Common myeloid progenitor, CD34-positive (primary cell): ENCODE measurements around the gene PTGES2.
"Not testable (repeated sequence)": the region's sequence is repeated elsewhere in the genome, so short reads cannot be mapped to it uniquely, and the experiment has no call there.

Source experiments
- CTCF ChIA-PET: fragments of 350-600 bp; sonication (Branson Sonifier 250); formaldehyde crosslinking; loops from one replicate; lab custom pipeline; 2021; ENCODE audit warnings: antibody characterized with exemption; lab: Charles Lee
- POLR2A ChIA-PET: fragments of 350-600 bp; sonication (Branson Sonifier 250); formaldehyde crosslinking; loops from one replicate; lab custom pipeline; 2021; ENCODE audit warnings: antibody characterized with exemption; lab: Charles Lee
- DNase-seq, 3 donors: peaks; one replicate each; pipeline versions ENCODE4 v3.0.0 to v3.0.0-alpha.2; 2013
- H3K27ac ChIP-seq, 2 experiments: 1 replicate in 1 of 2; 2 replicates in 1 of 2; pipeline ENCODE4 v1.7.0; 2013; ENCODE audit warnings: inconsistent platforms in 2 of 2, low read length in 2 of 2, mild to moderate bottlenecking in 2 of 2, low read depth in 1 of 2, moderate library complexity in 1 of 2; ENCODE audit not compliant: severe bottlenecking in 2 of 2, insufficient read depth in 1 of 2, poor library complexity in 1 of 2
- H3K27me3 ChIP-seq, 5 experiments: replicated peaks in 2 of 5; 1 replicate in 3 of 5; 2 replicates in 2 of 5; pipeline versions ENCODE4 v1.6.1 to v1.7.0; 2013; ENCODE audit warnings: low read length in 4 of 5, mild to moderate bottlenecking in 2 of 5, moderate library complexity in 2 of 5, inconsistent platforms in 1 of 5; ENCODE audit not compliant: insufficient read depth in 5 of 5, control insufficient read depth in 4 of 5
- H3K36me3 ChIP-seq, 4 experiments: 1 replicate in 2 of 4; 2 replicates in 2 of 4; pipeline versions ENCODE4 v1.6.1 to v1.7.0; 2013; ENCODE audit warnings: low read length in 3 of 4, control low read depth in 1 of 4, mild to moderate bottlenecking in 1 of 4; ENCODE audit not compliant: control insufficient read depth in 4 of 4, insufficient read depth in 4 of 4
- H3K4me1 ChIP-seq, 4 experiments: 1 replicate in 3 of 4; 2 replicates in 1 of 4; pipeline versions ENCODE4 v1.6.1 to v1.7.1; 2013; ENCODE audit warnings: low read length in 3 of 4, mild to moderate bottlenecking in 3 of 4, control low read depth in 1 of 4, inconsistent platforms in 1 of 4, moderate library complexity in 1 of 4; ENCODE audit not compliant: control insufficient read depth in 4 of 4, insufficient read depth in 4 of 4; ENCODE audit errors: control extremely low read depth in 1 of 4
- H3K4me3 ChIP-seq, 7 experiments: 1 replicate in 4 of 7; 2 replicates in 3 of 7; pipeline versions ENCODE4 v1.5.1 to v1.7.0; 2013; ENCODE audit warnings: mild to moderate bottlenecking in 7 of 7, low read length in 6 of 7, moderate library complexity in 6 of 7, inconsistent platforms in 2 of 7, low read depth in 2 of 7, control low read depth in 1 of 7; ENCODE audit not compliant: insufficient read depth in 4 of 7, control insufficient read depth in 1 of 7; ENCODE audit errors: extremely low read depth in 1 of 7
- H3K9me3 ChIP-seq, 5 experiments: 1 replicate in 4 of 5; 2 replicates in 1 of 5; pipeline versions ENCODE4 v1.6.1 to v1.7.1; 2013; ENCODE audit warnings: low read length in 4 of 5, mild to moderate bottlenecking in 2 of 5, inconsistent platforms in 1 of 5, low read depth in 1 of 5, moderate library complexity in 1 of 5; ENCODE audit not compliant: control insufficient read depth in 4 of 5, insufficient read depth in 2 of 5; ENCODE audit errors: control extremely low read depth in 1 of 5
- WGBS: methylation state at CpG from one replicate; pipeline ENCODE4 v1.1.5; 2013; ENCODE audit not compliant: insufficient coverage; 5-methylcytosine and 5-hydroxymethylcytosine counted together

PTGES2 gene

DNA sequence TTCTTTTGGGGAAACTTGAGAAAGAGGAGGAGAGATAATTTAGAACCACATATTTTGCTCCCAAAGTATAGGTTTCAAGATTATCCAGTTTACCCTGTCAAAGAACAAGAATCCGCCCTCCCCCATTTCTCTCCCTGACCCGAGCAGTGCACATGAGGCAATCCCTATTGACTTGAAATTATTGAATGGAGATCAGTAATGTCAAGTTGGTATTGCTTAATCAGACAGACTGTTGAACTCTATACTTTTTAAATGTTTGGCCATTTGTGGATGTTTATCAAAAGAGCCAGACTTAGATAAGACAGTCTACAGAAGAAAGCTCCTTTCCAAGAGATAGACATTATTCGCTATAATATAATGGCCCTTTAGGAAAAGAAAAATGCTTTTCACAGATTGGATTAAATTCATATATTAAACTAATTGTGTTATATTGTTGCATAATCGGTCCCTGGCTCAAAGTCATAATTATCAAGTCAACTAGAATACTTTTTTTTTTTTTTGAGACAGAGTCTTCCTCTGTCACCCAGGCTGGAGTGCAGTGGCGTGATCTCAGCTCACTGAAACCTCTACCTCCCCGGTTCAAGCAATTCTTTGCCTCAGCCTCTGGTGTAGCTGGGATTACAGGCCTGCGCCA, 54.2 kb downstream of the PTGES2 start:
- CTCF ChIA-PET = interaction anchor here (1.2 to 3.1 kb wide), 9 partner anchors 8 to 131 kb away, joined by 3 to 12 read pairs (median 5); no protein-coding TSS in a partner anchor
- H3K27ac ChIP-seq = peak overlapping the region; percentile 33 to 71
- H3K9me3 ChIP-seq = no peaks in the 10 kb centered on the region
- no peak for DNase-seq
- peak overlapping the region in 2 of 7 experiments; percentile 55 to 61 for H3K4me3 ChIP-seq
- no peaks in the 10 kb centered on the region for H3K27me3 ChIP-seq
- H3K4me1 ChIP-seq = peaks cover 28 to 59% (median 47%) of the 10 kb centered on the region in 4 experiments
- POLR2A ChIA-PET = interaction anchor here (1.4 kb wide), 1 partner anchor 21 kb away, joined by 3 read pairs; no protein-coding TSS in a partner anchor
- H3K36me3 ChIP-seq = peaks cover 0 to 5% (median under 1%) of the 10 kb centered on the region in 4 experiments
- no CpG with 5 or more reads among the region's 7 CpGs for WGBS

GRCh38 chr9:128072144-128073021, 55.1 kb downstream of the PTGES2 start:
- no peaks in the 10 kb centered on the region for H3K9me3 ChIP-seq
- 0% methylated on average over 4 of the region's 5 CpGs for WGBS
- H3K27ac ChIP-seq = peak overlapping the region; percentile 37 to 71
- ChIA-PET CTCF (interaction anchor here (1.2 to 3.1 kb wide), 12 partner anchors 9 to 130 kb away, joined by 3 to 12 read pairs (median 4); no protein-coding TSS in a partner anchor), POLR2A (interaction anchor here (0.7 to 1.4 kb wide), 3 partner anchors 9 to 46 kb away, joined by 3 to 4 read pairs (median 3); no protein-coding TSS in a partner anchor)
- H3K4me3 ChIP-seq = peak overlapping the region in 6 of 7 experiments; percentile 2 to 61 (median 52)
- peaks cover 0 to 5% (median under 1%) of the 10 kb centered on the region in 4 experiments for H3K36me3 ChIP-seq
- H3K4me1 ChIP-seq = peaks cover 28 to 56% (median 48%) of the 10 kb centered on the region in 4 experiments
- H3K27me3 ChIP-seq = no peaks in the 10 kb centered on the region
- peak; percentile 79 to 88 (median 84) for DNase-seq

DNA sequence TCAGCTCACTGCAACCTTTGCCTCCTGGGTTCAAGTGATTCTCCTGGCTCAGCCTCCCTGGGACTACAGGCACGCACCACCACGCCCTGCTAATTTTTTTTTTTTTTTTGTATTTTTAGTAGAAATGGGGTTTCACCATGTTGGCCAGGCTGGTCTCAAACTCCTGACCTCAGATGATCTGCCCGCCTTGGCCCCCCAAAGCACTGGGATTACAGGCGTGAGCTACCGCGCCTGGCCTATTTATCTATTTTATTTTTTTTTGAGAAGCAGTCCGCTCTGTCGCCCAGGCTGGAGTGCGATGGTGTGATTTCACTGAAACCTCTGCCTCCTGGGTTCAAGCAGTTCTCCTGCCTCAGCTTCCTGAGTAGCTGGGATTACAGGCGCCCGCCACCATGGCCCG, 56.1 kb downstream of the PTGES2 start:
- not testable (repeated sequence) for H3K36me3 ChIP-seq, H3K27me3 ChIP-seq, H3K9me3 ChIP-seq, DNase-seq
- H3K4me3 ChIP-seq = peak overlapping the region in 3 of 7 experiments; percentile 41 to 55 (median 54)
- CTCF ChIA-PET = interaction anchor here (0.8 to 1.9 kb wide), 5 partner anchors 9 to 29 kb away, joined by 3 to 7 read pairs (median 4); no protein-coding TSS in a partner anchor
- WGBS = 87% methylated on average over 10 of the region's 12 CpGs
- H3K27ac ChIP-seq = peak overlapping the region in 1 of 2 experiments; percentile 71
- H3K4me1 ChIP-seq = peaks cover 28 to 62% (median 54%) of the 10 kb centered on the region in 4 experiments
- POLR2A ChIA-PET = interaction anchor here (0.7 kb wide), 3 partner anchors 8 to 45 kb away, joined by 3 to 4 read pairs (median 4); no protein-coding TSS in a partner anchor

DNA sequence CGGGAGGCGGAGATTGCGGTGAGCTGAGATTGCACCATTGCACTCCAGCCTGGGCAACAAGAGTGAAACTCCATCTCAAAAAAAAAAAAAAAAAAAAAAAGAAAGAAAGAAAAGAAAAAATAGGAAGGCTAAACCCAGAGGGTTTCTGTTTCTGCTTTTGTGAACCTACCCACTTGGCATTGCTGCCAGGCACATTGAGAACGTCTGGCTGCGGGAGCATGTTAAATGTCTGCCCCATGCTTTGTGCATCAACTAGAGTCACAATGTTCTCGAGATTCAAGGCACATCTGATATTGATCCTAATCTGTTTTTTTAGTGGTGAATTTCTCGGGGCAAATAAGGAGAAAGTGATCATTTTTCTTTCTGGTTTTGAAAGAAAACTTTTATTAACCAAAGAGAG, 56.7 kb downstream of the PTGES2 start:
- Histone ChIP-seq H3K36me3 (no peaks in the 10 kb centered on the region), H3K4me3 (no peak overlapping the region), H3K4me1 (peaks cover 28 to 68% (median 60%) of the 10 kb centered on the region in 4 experiments), H3K27ac (peak overlapping the region in 1 of 2 experiments; percentile 11), H3K27me3 (no peaks in the 10 kb centered on the region), H3K9me3 (no peaks in the 10 kb centered on the region)
- DNase-seq = no peak
- POLR2A ChIA-PET = interaction anchor here (0.6 kb wide), 1 partner anchor 22 kb away, joined by 4 read pairs; no protein-coding TSS in a partner anchor
- 60% methylated on average over 4 of the region's 7 CpGs for WGBS
- CTCF ChIA-PET = interaction anchor here (0.8 to 1.4 kb wide), 3 partner anchors 17 to 29 kb away, joined by 3 to 7 read pairs (median 5); no protein-coding TSS in a partner anchor
